HepG2 (cell line): ENCODE data around the gene GPR62.

Source experiments
- CHD2 ChIP-seq: IDR thresholded peaks from 2 replicates; pipeline ENCODE4 v1.6.1; 2011; ENCODE audit warnings: low read depth, low read length, improper control_type of control experiment
- ELF4 ChIP-seq: sonication (generic); formaldehyde crosslinking; IDR thresholded peaks from 2 replicates; pipeline ENCODE4 v1.5.0; 2020; ENCODE audit warnings: missing genetic modification reagents, mild to moderate bottlenecking, moderate library complexity, borderline replicate concordance
- EZH2 ChIP-seq: conservative IDR thresholded peaks from 2 replicates; pipeline ENCODE4 v1.6.1; 2012; ENCODE audit warnings: mild to moderate bottlenecking, low read depth, low read length, moderate library complexity
- POLR2A ChIP-seq, 2 experiments: IDR thresholded peaks; 2 replicates each; pipeline ENCODE4 v1.6.1; 2011; ENCODE audit warnings: low read depth in 2 of 2, low read length in 2 of 2, mild to moderate bottlenecking in 1 of 2, moderate library complexity in 1 of 2; ENCODE audit not compliant: insufficient read depth in 1 of 2
- PPARG ChIP-seq: conservative IDR thresholded peaks from 2 replicates; pipeline ENCODE4 v1.6.1; 2016; ENCODE audit warnings: missing biosample characterization, missing genetic modification reagents
- THYN1 ChIP-seq: sonication (generic); formaldehyde crosslinking; IDR thresholded peaks from 2 replicates; pipeline ENCODE4 v1.8.1; 2023; ENCODE audit warnings: low read depth, mild to moderate bottlenecking, moderate library complexity, missing genetic modification reagents, borderline replicate concordance
- ZFP36 ChIP-seq: fragments of 150-350 bp; IDR thresholded peaks from 2 replicates; pipeline ENCODE4 v1.6.1; 2018; ENCODE audit warnings: borderline replicate concordance, low read length, low read depth; ENCODE audit not compliant: partially characterized antibody
- ZMYM4 ChIP-seq: sonication (generic); formaldehyde crosslinking; IDR thresholded peaks from 2 replicates; pipeline ENCODE4 v1.8.1; 2023; ENCODE audit warnings: mild to moderate bottlenecking, missing genetic modification reagents
- ZNF253 ChIP-seq: sonication (generic); formaldehyde crosslinking; IDR thresholded peaks from 2 replicates; pipeline ENCODE4 v1.8.0; 2022; ENCODE audit warnings: mild to moderate bottlenecking, missing genetic modification reagents, borderline replicate concordance
- ZNF577 ChIP-seq: sonication (generic); formaldehyde crosslinking; IDR thresholded peaks from 2 replicates; pipeline ENCODE4 v1.4.0; 2020; ENCODE audit warnings: mild to moderate bottlenecking, low read depth, missing genetic modification reagents, borderline replicate concordance
- ZNF614 ChIP-seq: IDR thresholded peaks from 2 replicates; pipeline ENCODE4 v1.6.1; 2018; ENCODE audit warnings: missing biosample characterization, missing genetic modification reagents, inconsistent platforms, borderline replicate concordance
- TF ChIP-seq, protein P1 (sequence below): sonication (generic); formaldehyde crosslinking; IDR thresholded peaks from 2 replicates; pipeline ENCODE4 v1.5.0; 2020; ENCODE audit warnings: mild to moderate bottlenecking, missing genetic modification reagents, moderate library complexity
- TF ChIP-seq, protein P2 (sequence below): sonication (generic); formaldehyde crosslinking; IDR thresholded peaks from 2 replicates; pipeline ENCODE4 v1.5.0; 2020; ENCODE audit warnings: mild to moderate bottlenecking, missing genetic modification reagents
- TF ChIP-seq, protein P3 (sequence below): sonication (generic); formaldehyde crosslinking; IDR thresholded peaks from 2 replicates; pipeline ENCODE4 v1.4.0; 2020; ENCODE audit warnings: mild to moderate bottlenecking, missing genetic modification reagents

DNA sequence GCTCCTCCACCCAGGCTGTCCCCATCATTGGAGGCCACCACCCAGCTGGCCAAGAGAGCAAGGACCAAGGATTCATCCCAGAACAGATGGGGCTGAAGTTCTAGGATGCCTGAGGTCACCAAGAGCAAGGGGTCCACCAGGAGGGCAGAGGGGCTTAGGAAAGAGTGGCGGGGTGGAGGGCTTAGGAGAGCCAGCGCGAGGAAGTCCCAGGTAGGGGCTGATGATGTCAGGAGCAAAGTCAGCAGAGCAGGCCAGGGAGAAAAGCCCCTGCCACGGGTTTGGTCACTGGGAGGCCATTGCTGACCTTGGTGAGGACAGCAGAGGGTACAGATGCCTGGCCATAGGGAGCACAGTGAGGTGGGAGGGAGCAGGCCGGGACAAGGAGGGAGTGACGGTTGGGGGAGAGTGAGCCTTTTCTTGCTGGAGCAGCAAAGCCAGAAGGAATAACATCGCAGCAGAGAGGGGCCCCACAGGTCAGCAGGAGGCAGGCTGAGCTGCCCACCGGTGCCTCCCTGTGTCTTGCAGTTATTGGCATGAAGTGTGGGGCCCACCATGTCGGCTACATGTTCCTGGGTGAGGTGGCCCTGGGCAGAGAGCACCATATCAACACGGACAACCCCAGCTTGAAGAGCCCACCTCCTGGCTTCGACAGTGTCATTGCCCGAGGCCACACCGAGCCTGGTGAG, 7.8 kb upstream of the GPR62 start:
- TF ChIP-seq ZNF577 (CRISPR knock-in tag) (no peak), ZNF253 (no peak), EZH2 (no peak), ZFP36 (no peak), CHD2 (no peak), POLR2A (IDR thresholded peaks at IDR 0.05; ENCODE audit: insufficient read depth in 1 of 2, low read depth in 2 of 2, low read length in 2 of 2) (no peak), ZMYM4 (no peak), THYN1 (CRISPR knock-in tag) (no peak), ZNF614 (no peak), ELF4 (CRISPR knock-in tag) (no peak), PPARG (no peak)
- TF ChIP-seq, protein P1, sequence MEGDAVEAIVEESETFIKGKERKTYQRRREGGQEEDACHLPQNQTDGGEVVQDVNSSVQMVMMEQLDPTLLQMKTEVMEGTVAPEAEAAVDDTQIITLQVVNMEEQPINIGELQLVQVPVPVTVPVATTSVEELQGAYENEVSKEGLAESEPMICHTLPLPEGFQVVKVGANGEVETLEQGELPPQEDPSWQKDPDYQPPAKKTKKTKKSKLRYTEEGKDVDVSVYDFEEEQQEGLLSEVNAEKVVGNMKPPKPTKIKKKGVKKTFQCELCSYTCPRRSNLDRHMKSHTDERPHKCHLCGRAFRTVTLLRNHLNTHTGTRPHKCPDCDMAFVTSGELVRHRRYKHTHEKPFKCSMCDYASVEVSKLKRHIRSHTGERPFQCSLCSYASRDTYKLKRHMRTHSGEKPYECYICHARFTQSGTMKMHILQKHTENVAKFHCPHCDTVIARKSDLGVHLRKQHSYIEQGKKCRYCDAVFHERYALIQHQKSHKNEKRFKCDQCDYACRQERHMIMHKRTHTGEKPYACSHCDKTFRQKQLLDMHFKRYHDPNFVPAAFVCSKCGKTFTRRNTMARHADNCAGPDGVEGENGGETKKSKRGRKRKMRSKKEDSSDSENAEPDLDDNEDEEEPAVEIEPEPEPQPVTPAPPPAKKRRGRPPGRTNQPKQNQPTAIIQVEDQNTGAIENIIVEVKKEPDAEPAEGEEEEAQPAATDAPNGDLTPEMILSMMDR (CRISPR knock-in tag), result no peak
- TF ChIP-seq, protein P2, sequence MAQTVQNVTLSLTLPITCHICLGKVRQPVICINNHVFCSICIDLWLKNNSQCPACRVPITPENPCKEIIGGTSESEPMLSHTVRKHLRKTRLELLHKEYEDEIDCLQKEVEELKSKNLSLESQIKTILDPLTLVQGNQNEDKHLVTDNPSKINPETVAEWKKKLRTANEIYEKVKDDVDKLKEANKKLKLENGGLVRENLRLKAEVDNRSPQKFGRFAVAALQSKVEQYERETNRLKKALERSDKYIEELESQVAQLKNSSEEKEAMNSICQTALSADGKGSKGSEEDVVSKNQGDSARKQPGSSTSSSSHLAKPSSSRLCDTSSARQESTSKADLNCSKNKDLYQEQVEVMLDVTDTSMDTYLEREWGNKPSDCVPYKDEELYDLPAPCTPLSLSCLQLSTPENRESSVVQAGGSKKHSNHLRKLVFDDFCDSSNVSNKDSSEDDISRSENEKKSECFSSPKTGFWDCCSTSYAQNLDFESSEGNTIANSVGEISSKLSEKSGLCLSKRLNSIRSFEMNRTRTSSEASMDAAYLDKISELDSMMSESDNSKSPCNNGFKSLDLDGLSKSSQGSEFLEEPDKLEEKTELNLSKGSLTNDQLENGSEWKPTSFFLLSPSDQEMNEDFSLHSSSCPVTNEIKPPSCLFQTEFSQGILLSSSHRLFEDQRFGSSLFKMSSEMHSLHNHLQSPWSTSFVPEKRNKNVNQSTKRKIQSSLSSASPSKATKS (CRISPR knock-in tag), result no peak
- TF ChIP-seq, protein P3, sequence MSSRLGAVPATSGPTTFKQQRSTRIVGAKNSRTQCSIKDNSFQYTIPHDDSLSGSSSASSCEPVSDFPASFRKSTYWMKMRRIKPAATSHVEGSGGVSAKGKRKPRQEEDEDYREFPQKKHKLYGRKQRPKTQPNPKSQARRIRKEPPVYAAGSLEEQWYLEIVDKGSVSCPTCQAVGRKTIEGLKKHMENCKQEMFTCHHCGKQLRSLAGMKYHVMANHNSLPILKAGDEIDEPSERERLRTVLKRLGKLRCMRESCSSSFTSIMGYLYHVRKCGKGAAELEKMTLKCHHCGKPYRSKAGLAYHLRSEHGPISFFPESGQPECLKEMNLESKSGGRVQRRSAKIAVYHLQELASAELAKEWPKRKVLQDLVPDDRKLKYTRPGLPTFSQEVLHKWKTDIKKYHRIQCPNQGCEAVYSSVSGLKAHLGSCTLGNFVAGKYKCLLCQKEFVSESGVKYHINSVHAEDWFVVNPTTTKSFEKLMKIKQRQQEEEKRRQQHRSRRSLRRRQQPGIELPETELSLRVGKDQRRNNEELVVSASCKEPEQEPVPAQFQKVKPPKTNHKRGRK (CRISPR knock-in tag), result no peak
